Kidney tubule cell (primary cell): ENCODE measurements around the gene ZNF317.

Experiments used
- DNase-seq: peaks from one replicate; pipeline ENCODE4 v3.0.0-alpha.2; 2018; ENCODE audit warnings: low spot score

ZNF317 gene

DNA sequence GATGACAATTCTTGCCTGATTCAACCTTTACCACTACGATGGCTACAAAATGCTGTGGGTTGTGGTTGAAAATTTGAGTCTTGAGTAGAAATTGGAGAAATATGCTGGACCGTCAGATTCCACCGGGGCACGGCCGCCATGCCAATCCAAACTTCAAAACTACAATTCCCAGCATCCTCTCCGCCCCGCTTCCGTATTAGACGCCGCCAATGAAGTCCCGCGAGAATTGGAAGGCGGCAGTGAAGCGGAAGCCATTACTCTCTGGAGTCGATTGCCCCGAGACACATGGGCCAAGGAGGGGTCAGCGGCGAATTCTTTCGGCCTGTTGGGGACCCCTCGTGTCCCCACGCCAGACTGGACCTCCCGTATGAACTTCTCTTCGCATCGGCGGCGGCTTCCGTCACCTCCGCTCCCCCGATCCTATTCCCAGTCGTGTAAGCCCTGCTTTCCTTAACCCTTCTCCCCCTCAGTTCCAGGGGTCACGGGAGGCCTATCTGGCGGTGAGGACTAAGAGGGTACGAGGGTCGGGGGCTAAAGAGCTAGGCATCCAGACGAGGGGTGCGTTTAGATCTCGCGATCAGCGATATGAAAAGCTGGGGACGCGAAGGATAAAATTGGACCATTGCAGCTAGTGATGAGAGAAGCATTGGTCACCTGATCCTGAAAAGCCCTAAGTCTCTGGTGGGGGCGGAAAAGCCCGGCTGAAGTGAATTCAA lies at the start of gene ZNF317:
Gene ZNF317, plus strand, starts transcription at position 239 of the 716 bp plus-strand sequence. CDS start 15,620 bp downstream, outside the sequence.
- peak; percentile 91 for DNase-seq

DNA sequence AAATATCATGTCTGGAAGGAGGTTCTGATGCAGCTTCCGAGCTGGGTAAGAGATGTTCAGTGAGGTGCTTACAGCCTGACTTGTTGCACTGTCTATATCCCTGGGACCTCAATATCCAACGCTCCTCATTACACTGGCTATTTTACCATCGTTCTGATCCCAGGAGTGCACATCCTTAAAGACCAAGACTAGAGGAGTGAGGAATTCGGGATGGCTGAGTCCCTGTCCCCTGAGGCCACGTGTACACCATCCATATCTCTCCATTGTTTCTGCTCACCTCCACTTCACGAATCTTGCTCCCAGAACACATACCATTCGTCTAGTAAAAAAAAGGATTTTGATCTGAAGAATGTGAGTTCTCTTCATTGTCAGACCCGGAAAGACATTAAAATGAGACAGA lies 32.8 kb upstream of the ZNF317 start, which contains the start of gene OR7G2:
Gene OR7G2, minus strand, starts transcription at position 101 of the 400 bp plus-strand sequence. CDS start 4,232 bp downstream, outside the sequence.
- DNase-seq, result no peak

DNA sequence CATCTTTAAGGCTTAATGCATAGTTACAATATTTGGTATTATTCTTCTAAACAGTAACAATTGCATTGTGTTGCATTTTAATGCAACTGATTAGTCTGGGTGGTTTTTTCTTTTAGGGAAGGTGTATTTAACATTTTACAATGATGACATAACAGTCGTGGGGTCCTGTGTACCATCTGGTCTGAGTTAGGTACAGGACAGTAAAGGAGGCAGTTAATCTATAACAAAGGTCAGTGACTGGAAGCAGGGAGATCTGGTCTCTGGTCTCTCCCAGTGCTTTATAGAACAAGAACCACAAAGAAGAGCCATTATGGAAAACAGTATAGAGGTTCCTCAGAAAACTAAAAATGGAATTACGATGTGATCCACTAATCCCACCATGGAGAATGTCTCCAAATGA lies 30.2 kb upstream of the ZNF317 start:
- no peak for DNase-seq

DNA sequence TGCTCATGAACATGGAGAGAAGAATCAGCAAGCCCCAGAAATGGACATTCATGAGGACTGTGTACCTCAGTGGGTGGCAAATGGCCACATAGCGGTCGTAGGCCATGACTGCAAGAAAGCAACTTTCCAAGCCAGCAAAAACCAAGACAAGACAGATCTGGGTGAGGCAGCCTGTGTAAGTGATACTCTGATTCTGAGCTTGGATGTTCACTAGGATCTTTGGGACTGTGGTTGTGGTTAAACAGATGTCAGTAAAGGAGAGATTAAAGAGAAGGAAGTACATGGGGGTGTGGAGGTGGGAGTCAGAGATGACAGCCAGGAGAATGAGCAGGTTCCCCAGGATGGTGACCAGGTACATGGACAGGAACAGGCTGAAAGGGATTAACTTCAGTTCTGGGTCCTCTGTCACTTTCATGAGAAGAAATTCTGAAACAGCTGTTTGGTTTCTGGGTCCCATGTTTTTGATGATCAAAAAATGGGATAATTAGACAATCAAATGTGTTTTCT lies 24.8 kb upstream of the ZNF317 start, which contains the start of gene OR7G1:
Gene OR7G1, minus strand, starts transcription at position 457 of the 507 bp plus-strand sequence. Its CDS starts 0 bp downstream, at position 457.
- no peak for DNase-seq

DNA sequence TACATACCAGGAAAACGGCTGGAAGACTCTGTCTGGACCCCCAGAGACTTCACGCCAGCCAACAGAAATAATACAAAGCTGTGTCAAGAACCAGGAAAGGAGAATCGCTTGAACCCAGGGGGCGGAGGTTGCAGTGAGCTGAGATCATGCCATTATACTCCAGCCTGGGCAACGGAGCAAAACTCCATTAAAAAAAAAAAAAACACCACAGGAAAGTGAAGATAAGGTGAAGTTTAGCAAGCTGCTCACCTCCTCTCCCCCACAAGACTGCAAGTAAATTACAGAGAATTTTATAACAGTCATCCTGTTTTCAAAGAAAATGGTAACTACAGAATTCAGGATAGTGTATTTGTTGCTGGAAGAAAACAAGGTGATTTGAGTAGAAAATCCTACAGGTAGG lies 23.6 kb upstream of the ZNF317 start:
- DNase-seq, result no peak

DNA sequence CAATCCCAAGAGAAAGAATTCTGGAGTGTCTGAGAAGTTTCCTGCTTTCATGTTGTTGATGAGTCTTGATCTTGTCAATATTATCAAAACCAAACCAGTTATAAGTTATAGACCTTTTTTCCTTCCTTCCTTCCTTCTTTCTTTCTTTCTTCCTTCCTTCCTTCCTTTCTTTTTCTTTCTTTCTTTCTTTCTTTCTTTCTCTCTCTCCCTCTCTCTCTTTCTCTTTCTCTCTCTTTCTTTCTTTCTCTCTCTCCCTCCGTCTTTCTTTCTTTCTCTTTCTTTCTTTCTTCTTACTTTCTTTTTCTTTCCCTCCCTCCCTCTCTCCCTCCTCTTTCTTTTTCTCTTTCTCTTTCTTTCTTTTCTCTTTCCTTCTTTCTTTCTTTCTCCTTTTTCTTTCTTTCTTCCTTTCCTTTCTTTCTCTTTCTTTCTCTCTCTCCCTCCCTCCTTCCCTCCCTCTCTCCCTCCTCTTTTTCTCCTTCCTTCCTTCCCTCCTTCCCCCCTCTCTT lies 13.2 kb upstream of the ZNF317 start, which contains the start of gene OR7G3:
Gene OR7G3, minus strand, starts transcription at position 51 of the 506 bp plus-strand sequence. Its CDS starts 0 bp downstream, at position 51.
- DNase-seq, result no peak

DNA sequence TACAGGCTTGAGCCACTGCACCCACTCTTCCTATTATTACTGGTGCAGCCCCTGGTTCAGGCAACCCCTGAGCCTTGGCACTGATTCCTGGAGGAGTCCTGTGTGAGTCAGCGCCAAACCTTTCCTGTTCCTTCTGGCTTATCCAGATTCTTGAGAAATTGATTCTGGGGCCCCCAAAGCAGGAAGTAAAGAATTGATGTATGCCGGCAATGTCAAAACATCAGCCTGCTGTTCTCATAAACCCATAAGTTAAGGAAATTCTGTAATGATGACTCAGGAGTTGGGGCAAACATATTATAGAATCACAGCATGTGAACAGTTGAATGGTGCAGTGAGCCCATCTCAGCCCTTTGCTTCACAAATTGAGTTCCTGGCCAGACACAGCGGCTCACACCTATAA lies 12.0 kb upstream of the ZNF317 start:
- peak; percentile 24 for DNase-seq

DNA sequence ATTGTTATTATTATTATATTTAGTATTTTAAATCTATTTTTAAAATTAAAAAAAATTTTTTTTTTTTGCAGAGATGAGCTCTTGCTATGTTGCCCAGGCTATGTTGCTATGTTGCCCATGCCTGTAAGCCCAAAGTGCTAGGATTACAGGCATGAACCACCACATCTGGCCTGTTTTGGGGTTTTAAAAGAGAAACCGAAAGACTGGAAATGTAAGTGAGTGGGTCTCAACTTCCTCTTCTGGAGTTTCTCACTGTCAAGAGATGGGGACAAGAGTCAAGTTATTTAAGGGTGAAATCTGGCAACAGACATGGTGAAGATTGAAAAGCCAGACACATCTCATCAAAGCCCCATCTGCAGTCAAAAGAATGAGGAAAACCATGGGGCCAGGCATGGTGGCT lies 9.2 kb upstream of the ZNF317 start:
- DNase-seq, result no peak

DNA sequence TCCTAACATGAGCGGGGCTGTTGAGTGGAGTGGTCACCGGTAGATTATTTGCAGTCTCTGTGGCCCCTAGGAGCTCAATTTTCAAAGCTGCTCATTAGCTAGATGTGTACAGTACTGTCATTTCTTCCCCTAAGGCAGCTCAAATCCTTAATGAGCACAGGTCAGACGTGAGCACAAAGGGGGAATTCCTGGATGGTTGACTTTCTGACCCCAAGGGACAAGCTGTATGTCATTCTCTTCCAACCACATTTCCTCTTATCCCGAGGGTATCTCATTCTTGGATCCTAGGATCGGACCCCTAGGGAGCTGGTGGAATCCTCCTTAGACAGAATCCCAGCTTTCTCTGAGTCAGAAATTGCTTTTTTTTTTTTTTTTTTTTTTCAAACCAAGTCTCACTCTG lies 7.8 kb upstream of the ZNF317 start:
- no peak for DNase-seq

DNA sequence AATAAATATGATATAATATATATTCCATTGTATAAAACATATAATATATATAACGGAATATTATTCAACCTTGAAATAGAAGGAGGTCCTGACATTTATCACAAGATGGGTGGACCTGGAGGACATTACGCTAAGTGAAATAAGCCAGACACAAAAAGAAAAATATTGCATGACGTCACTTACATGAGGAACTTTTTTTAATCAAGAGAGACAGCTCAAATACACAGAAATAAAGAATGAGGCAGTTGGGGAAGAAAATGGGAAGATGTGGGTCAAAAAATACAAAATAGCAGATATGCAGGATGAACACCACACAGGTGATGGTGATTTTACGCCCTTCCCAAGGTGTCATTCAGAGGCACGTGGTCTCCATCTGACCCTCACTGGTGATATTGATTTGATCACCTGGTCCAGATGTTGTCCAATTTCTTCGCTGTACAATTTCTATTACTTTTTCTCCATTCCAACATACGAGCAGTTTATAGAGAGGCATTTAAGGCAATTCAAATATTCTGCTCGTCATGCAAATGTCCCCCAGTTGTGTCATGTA lies 513 bp upstream of the ZNF317 start:
- no peak for DNase-seq

DNA sequence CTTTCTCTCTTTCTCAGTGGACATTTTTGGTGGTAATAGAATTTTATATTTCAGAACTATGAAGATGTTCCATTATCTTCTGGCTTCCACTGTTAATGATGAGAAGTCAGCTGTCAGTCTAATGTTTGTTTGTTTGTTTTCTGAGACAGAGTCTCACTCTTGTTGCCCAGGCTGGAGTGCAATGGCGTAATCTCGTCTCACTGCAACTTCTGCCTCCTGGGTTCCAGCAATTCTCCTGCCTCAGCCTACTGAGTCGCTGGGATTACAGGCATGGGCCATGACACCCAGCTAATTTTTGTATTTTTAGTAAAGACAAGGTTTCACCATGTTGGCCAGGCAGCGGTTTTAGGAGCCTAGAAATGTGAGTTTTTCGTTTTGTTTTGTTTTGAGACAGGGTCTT lies 4.7 kb downstream of the ZNF317 start:
- no peak for DNase-seq

DNA sequence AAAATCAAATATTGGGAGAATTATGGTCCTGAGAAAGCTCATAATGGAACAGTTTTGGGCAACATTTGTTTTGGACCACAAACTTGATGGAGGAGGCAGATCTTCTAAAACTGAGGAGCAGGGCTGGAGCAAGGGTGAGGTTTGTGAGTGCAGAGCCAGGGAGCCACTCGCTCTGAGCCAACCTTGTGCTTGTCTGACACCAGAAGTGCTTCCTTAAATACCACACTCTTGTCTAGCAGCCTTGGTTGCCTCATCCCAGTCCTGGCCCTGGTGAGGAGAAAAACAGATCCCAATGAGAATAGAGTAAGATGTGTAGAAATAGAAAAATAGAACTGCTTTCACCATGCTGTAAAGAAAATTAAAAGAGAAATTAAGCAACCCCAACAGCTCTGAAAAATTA lies 6.7 kb downstream of the ZNF317 start:
- no peak for DNase-seq

DNA sequence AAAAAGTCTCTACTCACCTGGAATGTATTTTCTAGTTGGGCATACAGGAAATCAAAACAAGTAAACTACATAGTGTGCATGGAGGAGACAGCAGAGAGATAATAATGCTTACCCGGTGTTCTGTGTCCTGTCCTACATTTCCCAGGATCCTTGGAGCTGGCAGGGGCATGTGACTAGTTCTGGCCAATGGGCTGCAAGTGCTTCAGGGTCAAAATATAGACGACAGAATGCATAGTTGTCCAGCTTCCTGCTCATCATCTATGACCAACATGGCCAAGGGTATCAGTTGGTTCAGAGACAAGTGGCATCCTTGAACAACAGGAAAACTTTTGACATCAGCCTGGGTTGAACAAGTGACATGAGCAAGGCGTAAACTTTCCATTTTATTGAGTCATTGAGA lies 8.5 kb downstream of the ZNF317 start:
- DNase-seq, result no peak

DNA sequence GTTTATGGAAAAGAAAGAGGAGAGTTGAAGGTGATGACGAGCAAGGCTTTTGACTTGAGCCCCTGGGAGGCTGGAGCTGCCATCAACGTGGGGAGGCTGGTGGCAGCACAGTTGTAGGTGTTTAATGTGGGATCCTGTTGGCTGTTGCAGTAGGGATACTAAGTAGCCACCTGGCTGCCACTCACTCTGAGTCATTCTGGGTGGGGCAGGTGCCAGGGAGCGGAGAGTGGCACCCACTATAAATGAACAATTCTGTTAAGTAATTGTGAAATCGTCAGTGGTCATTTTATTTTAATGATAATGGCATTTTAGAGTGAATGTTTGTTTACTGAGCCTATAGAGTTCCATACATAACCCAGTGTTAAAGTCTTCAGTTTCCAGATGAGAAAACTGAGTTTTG lies 9.8 kb downstream of the ZNF317 start:
- DNase-seq, result no peak

DNA sequence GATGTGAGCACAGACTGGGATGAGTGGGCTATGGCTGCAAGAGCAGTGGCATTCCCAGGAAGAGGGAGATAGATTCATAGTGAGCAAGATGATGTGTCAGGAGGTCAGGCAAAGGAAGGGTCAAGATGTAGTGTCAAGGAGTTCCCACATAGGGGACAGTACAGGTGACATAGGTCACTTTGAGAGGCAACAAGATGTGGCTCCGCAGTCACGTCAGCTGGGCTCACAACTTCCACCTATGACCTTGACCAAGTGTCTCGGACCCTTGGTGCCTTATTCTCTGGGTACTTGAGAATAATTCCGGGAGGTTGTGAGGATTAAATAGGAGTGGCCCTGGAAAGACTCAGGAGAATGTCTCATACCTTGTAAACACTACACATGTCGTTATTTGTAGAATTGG lies 10.5 kb downstream of the ZNF317 start:
- DNase-seq, result no peak

DNA sequence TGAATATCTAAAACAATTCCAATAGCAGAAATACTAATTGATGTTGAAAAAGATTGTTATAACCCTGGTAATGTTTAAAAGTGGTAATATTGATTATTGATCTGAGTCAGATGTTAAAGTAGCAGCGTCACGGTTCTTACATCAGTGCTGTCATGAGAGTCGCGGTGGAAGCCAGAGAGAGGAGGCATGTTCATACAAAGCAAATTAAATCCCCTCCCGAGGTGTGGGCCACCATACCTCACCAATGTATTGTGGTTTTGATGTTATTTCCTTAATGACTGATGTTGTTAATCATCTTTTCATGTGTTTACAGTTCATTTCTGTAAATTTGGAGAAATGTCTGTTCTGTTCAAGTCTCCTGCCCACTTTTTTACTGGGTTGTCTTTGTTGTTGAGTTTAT lies 11.2 kb downstream of the ZNF317 start:
- DNase-seq, result no peak

DNA sequence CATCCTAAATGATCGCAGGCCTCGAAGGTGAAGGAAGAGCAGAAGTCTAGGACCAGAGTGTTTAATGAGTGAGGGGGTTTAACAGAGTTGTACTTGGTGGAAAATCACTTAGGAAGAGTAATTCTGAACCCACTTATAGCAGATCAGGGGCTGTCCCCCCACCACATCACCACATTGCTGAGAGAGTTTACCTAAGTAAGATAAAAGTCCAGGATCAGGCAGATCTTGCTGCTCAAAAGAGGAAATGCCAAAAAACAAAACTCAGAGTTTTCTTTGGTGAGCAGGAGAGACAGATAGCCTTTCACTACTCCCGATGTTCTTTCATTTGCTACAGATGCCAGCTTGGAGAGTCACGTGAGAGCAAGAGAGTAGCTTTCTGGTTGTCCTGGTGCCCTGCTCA lies 15.4 kb downstream of the ZNF317 start:
- DNase-seq, result no peak

DNA sequence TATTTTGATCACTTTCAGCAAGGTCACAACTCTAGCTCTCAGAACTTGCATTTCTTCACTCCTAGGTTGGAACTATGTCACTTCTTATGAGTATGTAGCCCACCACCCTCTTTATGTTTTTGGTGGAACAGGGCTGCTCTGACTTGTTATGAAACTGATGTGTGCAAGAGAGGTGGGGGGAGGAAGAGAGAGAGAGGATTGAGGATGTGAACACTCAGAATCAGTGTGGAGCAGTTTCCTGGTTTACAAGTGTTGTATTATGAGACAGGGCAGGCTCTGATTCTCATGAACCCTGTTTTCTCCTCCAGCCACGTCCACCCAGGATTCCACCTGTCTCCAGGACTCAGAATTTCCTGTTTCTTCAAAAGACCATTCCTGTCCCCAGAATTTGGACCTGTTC lies 16.1 kb downstream of the ZNF317 start:
- DNase-seq, result no peak

DNA sequence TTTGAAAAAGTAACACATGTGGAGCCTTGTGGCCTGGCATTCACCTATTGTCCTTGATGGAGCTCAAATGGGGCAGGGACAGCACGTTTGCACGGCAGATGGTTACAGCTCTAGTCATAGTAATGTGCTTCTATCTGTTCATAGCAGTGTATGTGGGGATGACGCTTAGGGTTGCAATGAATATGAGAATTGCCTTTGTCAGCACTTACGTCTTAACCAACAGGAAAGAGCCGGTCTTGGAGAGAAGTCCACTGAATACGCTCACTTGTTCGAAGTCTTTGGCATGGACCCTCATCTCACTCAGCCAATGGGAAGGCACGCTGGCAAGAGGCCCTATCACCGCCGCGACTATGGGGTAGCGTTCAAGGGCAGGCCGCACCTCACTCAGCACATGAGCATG lies 19.7 kb downstream of the ZNF317 start:
- no peak for DNase-seq

DNA sequence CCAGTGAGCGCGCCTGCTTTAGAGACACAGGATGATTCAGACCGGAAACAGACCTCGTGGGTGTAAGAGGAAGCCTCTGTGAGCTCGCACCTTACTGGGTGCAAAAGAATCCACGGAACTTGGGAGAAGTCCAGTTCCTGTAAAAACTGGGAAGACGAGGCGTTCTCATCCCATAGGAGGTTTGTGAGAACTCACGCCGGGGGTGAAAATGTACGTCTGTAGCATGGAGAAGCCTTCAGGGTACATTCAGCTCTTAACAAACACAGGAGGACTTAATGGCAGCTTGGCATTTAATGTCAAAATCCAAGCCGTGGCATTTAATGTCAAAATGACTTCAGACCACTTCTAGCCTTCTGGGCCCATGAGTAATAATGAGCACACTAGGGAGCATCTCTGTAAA lies 21.2 kb downstream of the ZNF317 start:
- no peak for DNase-seq

DNA sequence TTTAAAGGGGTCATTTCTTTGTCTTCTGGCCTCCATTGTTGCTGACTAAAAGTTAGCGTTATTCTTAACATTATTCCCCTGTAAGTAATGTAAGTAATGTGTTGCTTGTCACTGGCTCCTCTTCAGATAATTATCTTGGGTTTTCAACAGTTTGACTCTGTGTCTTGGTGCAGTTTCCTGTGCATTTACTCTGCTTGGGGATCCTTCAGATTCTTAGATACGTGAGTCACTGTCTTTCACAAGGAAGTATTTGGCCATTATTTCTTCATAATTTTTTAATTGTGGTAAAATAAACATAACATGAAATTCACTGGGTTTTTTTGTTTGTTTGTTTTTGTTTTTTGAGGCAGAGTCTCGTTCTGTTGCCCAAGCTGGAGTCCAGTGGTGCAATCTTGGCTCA lies 25.1 kb downstream of the ZNF317 start:
- DNase-seq, result peak; percentile 19

DNA sequence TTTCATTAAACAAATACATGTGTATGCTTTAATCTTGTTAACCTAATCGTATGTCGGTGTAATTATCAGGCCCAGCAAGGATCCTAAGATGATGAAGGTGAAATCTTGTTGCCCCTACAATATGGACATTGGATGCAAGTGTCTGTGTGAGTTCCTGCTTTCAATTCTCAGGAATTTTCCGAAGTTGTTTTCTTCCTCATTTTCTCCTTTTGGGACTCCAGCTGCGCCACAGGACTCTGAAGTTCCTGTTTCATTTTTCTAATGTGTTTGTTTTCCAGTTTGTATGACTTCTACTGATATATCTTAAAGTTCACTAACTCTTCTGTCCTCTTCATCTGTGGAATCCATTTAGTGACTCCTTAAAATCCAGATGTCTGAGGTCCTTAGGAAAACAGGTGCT lies 26.6 kb downstream of the ZNF317 start:
- DNase-seq, result no peak

DNA sequence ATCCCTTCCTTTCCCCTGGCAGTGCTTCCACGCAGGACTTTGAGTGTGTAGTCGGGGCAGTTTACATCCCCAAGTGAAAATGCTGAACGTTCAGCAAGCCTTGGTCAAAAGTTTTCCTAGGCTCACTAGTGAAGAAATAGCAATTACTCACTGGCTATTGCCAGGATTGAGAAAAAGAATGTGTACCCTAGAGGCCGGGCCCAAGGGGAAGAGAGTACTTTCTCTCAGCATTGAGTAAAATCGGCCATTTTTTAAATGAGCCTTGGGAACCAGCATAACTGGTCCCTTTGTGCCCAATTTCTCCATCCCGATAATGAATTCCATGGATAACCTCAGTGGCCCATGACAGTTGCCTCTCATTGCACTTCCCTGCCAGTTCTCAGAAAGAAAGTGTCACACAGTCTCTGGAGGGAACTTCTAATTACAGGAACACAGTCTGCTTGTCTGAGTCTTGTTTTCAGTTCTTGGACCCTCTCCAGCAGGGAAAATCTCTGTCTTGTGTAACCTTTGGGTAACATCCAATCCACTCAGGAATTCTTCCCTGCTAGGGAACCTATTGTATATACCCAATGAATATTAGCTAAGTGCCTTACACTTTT lies 31.3 kb downstream of the ZNF317 start:
- no peak for DNase-seq
